HG03439 (cell line): ENCODE results near the gene RNF187.

Experiments used
- ATAC-seq: cut with Tn5 transposase; IDR thresholded peaks from one replicate; pipeline ENCODE4 v1.9.1; 2021; ENCODE audit warnings: mild to moderate bottlenecking, moderate library complexity; ENCODE audit not compliant: unreplicated experiment

The RNF187 gene

DNA sequence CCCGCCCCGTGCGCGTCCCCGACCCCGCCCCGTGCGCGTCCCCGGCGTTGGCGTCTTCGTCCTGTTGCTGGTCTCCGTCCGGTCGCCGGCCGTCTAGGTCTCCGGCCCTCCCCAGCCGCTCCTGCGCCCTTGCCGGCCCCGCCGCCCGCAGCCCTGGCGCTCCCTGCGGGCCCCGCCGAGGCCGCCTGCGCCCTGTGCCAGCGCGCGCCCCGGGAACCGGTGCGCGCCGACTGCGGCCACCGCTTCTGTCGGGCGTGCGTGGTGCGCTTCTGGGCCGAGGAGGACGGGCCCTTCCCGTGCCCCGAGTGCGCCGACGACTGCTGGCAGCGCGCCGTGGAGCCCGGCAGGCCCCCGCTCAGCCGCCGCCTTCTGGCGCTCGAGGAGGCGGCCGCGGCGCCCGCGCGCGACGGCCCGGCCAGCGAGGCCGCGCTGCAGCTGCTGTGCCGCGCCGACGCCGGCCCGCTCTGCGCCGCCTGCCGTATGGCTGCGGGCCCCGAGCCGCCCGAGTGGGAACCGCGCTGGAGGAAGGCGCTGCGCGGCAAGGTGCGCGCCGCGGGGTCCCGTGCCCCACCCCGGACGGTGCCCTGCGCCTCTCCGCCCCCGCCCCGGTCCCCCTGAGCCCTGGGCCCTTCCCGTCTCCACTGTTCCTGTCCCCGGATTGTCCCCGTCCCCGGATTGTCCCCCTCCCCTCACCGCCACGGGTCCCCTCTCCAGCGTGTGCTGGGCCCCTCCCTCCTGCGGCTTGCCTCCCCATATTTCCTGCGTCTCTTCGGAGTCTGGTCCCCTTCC is at the start of gene RNF187:
RNF187 (plus strand) TSS at position 47 of the 789 bp plus-strand sequence.
- ATAC-seq, result peak; percentile 74

DNA sequence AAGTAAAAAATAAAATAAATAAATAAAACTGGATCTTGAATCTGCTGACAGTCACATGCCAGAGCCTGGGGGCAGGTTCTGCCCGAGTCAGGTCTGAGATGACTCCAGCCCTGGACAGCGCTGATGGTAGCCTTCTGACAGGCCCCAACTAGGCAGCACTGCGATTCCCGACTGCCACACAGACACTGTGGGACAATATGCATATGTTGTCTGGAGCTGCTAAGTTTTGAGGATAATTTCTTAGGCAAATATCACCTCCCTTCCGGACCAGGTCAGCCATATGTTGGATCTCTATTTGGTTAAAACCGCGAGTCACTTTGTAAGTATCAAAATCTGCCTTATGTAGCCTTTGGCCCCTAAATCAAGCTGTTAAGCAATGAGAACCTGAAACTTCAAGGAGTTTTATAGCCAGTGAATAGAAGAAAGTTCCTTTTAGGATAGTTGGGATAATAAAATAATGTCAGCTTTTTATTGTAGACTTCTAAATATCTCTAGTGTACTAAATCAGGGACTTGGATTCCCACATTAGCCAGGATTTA is 49.7 kb upstream of the RNF187 start:
- ATAC-seq, result no peak

DNA sequence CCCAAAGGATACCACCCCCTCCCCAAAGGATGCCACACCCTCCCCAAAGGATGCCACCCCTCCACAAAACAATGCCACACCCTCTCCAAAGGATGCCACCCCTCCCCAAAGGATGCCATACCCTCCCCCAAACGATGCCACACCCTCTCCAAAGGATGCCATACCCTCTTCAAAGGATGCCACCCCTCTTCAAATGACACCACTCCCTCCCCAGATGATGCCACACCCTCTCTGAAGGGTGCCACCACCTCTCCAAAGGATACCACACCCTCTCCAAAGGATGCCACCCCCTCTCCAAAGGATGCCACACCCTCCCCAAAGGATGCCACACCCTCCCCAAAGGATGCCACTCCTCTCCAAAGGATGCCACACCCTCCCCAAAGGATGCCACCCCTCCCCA is 48.9 kb upstream of the RNF187 start:
- ATAC-seq, result no peak

DNA sequence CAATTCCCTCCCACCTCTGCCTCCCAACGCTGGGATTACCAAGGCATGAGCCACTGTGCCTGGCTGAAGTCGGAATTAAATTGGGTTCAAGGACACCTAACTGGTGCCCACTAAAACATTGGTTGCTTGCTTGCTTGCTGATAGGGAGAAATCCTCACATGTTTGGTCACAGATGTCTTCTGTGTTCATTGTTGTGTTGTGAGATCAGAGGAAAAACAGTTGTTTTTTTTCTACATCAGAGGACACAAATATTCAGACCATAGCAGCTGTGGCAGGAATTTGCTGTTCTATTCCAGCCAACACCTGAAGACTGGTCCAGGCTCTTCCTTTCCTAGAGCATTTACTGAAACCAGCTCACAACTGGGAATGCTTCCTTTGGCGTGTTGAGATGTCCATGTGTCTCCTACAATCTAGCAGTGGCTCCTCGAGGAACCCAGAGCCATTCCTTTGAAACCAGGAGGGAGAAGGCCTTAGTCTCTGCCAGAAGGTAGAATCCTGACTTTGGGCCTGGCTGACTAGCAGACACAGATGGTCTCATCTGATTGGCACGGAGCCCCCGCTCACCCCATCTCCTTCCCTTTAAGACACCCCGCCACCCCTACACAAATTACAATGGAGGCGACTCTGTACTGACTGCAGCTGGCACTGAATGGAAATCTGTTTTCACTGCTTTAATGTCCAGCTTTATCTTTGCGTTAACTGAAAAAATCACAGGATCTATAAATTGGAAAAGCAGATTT is 46.3 kb upstream of the RNF187 start:
- ATAC-seq, result no peak

DNA sequence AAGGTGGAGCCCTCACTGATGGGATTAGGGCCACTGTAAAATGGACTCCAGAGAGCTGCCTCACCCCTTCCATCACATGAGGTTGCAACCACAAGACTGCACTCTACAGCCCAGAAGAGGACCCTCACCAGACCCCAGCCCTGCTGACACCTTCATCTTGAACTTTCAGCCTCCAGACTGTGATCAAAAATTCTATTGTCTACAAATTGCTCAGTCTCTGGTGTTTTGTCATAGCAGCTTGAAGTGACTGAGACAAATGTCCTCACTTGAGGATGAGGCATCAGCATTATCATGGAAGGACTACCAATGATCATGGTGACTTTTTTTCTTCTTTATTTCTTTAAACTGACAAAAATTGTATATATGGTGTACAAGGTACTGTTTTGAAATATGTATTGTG is 43.8 kb upstream of the RNF187 start:
- ATAC-seq, result no peak

DNA sequence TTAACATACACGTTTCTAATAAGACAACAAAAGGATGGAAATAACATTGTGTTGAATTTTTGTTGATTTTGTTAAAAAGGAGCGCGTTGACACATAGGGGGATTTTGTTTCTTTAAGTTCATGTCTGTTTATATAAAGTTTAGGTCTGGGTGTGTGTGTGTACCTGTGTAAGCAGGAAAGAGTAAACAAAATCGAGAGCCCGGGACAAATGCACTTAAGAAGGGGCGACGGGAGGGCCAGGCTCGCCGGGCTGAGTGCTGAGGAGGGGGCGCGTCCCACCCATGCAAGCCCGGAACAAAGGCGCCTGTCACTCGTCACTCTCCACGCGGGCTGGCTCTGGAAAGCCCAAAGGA is 41.7 kb upstream of the RNF187 start:
- no peak for ATAC-seq

DNA sequence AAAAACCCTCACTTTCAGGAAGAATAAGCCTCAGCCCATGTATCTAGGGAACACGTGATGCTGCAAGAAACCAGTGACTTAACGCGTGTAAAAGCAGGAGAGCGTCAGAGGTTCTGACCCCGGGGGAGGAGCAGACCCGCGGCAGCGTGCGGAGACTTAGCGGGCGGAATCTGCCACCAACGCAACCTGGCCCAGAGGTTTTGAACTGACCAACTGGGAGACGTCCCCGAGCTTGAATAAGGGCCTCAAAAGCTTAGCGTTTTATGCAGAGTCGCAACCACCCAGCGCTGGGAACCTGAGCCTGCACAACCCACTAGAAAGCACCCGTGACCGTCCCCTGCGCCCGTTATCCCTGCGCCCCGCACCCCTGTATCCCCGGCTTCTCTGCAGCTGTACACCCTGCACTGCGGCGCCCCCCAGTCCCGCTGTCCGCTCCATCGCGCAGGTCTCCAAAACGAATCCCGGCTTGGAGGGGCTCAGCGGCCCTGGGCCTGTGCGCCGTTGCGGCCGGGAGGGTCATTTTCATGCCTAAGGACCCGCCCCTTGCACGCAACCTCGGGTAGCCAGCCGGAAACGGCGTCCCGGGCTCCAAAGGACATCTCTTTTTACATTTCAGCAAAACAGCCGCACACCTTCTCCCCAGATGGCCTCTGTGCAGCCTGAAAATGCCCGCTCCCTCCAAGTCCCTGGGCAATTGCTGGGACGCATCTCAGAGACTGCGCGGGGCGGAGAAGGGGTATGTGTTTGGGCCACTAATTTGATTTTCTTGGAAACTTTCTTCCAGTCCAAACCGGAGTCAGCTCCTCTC is 41.1 kb upstream of the RNF187 start:
- ATAC-seq, result no peak

DNA sequence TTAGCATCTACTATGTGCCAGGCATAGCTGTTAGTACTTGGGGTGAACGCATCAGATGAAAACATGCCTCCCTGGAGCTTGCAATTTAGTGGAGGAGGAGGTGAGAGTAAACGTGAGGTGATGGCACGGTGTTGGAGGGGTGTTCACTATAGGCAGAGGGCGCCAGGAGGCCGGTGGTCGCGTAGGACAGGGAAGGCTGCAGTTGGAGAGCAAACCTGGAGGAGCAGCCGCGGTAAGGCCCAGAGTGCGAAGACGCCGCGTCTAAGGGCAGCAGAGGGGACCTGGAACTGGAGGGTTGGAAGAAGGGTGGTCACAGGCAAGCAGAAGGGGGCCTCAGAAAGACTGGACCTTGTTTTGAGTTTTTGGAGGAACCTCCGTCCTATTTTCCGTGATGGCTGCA is 40.3 kb upstream of the RNF187 start:
- ATAC-seq, result no peak

DNA sequence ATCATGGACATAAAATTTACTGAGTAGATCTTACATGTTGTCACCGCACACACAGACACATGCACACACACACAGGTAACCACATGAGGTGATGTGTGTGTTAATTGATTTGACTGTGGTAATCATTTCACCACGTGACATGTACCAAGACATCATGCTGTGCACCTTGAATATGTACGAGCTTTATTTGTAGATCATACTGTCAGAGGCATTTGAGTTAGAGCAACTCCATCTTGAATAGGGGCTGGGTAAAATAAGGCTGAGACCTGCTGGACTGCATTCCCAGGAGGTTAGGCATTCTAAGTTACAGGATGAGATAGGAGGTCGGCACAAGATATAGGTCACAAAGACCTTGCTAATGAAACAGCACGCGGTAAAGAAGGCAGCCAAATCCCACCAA is 38.8 kb upstream of the RNF187 start:
- no peak for ATAC-seq

DNA sequence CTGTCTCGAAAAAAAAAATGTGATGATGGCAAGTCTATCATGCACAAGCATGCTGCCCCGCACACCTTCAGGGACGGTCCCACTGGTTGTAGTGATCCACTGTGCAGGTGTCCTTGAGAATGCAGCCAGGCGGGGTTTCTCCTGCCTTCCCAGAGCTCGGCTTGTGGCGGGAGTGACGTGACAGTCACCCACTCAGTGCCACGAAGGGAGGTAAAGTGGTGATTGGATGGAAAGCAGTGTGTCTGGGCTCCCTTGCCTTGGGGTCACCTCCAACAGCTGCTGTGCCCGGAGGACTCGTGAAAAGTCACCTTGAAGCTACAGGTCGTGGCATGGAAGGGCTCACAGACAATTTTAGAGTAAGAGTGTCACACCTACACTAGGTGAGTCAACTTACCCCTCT is 37.0 kb upstream of the RNF187 start:
- no peak for ATAC-seq

DNA sequence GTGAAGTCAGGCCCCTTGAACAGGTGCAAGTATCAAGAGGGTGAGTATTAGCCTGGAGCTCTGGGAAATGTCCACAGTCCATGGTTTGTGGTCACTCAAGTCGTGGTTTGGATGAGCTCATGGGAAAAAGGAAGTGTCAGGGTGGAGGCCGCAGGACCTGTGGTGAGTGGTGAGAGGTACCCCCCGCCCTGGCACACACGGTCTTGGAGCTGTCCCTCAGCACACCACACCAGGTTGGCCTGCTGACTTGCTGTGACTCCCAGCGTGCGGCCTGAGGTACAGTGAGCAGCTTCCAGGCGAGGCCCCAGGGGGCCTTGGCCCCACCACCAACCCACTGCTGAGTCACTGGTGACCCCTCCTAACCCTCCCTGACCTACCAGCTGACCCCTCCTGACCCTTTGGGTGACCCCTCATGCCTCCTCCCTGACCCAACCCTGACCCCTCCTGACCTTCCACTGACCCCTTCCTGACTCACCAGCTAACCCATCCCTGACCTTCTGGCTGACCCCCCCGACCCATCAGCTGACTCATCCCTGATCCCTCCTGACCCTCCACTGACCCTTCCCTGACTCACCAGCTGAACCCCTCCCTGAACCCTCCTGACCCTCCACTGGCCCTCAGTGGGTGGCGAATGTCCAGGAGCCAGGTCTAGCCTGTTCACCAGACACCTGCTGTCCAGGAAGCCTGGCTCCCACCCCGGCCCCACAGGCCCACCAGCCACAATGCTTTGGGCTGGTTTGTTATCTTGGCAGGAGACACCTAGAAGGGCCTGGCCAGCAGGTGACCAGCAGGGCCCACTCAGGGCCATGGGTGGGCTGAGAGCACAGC is 34.8 kb upstream of the RNF187 start:
- no peak for ATAC-seq

DNA sequence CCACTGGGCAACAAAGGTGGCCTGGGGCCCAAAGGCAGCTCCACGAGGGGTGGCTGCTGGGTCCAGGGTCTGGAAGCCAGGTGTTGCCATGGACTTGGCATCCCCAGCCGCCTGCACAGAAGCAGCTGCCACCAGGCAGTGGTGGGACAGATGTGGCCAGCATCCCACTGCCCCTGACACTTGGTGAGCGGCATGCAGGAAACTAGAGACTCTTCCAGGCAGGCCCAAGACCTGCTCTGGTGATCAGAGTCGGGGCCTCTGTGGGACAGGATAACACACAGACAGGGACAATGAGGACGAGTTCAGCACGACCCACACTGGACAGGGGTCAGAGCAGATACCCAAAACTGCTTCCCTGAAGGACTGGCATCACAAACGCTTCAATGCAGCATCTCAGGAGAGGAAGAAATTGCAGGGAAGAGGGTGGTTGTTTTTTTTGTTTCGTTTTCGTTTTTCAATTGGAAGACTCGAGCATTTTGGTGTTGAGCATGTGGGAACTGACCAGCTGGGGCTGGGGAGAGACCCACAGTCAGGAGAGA is 34.1 kb upstream of the RNF187 start:
- no peak for ATAC-seq

DNA sequence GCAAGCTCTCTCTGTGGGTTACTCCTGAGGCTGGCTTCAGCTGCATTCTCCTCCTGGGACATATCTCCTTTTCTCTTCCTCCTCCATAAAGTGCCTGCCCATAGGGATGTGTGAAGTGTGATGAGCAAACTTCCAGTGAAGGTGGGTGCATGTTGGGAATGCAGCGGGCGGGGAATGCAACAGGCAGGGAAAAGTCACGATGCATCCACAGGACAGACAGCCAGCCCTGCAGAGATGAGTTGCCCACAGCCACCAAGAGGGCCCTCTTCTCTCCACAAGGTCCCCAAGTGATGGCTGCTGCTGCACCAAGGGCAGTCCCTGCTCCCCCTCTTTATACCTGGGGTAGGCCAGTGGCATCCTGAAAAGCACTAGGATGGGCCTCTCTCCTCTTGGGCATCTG is 33.6 kb upstream of the RNF187 start:
- ATAC-seq, result no peak

DNA sequence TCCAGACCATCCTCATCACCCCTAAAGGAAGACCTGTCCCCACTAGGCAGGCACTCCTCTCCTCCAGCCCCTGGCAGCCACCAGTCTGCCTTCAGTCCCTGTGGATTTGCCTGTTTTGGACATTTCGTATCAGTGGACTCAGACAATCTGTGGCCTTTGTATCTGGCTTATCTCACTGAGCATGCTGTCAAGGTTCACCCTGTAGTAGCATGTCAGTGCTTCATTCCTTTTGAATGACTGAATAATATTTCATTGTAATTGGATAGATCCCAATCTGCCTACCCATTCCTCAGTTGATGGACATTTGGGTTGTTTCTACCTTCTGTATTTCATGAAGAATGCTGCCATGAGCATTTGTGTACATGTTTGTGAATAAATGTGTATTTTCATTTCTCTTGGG is 32.9 kb upstream of the RNF187 start:
- no peak for ATAC-seq

DNA sequence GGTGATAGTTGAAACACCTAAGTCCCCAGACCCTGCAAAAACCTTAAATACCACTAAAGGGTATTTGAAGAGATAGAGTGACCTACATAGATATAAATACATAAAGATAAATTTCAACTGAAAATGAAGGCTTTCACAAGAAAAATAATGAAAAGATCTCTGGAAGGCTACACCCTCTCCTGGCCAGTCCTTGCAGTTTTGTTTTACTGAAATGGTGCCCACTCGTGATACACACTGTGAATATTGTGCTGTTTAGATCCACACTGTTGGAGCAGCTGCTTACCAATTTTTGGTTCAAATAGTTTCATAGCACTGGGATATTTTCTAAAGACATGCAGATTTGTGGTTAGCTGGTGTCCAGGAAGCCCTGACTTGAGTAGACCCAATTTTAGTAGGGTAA is 31.5 kb upstream of the RNF187 start:
- ATAC-seq, result no peak

DNA sequence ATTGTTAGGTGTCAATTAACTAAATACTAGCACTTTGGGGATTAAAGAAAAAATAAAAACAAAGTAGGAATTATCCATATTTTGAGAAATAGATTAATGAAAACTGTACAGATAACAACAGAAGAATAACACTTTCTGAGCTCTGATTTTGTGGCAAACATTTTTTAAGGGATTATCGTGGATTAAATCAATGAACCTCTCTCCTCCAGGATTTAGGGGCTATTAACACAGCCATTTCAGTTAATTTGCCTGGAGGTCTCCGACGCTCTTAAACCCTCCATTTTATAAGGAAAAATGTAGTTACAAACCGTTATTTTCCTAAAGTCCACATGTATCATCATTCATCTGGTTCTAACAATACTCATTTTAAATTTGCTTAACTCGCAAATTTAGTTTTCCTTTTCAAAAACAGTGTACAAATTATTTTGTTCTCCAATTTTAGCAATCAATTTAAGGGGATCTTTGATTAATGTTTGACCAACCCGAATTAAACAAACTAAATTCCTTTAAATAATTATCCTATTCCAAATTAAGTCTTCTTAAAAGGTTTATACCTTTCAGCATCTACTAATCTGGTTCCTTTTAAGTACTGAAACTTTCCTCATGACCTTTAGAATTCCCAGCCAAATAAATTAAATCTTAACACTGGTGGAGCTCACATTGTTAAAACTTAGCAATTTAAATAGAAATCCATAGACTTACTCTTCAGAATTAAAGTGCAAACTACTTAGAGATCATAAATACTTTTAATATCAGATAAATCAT is 30.7 kb upstream of the RNF187 start:
- no peak for ATAC-seq

DNA sequence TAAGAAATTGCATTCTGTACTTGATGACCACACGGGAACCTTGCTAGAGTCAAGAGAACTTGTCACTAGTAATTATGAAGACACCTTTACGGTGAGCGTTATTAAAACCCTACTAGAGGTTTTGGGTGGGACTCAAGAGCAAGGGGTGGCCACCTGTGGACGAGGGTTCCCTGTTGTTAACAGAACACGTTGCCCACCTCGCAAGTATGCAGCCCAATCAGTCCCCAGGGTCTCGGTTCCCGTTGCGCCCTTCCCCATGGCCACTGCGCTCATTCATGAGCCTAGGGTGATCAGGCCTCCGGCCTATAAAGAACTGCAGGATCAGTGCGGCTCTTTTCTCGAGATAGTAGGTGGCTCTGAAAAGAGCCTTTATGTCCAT is 30.2 kb upstream of the RNF187 start:
- ATAC-seq, result peak; percentile 5

DNA sequence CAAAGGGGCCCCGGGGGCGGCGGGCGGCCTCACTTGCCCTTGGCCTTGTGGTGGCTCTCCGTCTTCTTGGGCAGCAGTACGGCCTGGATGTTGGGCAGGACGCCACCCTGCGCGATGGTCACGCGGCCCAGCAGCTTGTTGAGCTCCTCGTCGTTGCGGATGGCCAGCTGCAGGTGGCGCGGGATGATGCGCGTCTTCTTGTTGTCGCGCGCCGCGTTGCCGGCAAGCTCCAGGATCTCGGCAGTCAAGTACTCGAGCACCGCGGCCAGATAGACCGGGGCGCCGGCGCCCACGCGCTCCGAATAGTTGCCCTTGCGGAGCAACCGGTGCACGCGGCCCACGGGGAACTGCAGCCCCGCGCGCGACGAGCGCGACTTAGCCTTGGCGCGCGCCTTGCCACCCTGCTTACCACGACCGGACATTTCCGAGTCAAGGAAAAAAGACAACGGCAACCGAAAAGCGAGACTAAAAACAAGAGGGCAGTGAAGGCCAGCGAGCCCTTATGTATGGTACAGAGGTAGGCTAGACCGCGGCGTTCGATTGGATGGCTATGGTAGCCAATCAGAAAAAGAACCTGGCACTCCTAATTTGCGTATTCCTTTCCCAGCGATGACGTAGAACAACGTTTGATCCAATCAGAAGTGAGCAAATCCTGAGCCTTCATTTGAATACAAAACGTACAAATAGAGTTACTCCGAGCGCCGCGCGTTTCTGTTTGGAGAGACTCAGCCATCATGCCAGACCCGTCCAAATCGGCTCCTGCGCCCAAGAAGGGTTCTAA is 29.6 kb upstream of the RNF187 start:
- ATAC-seq, result peak; percentile 90
